HG03571 (cell line): ENCODE measurements around the gene C9orf40.

Source experiments
- ATAC-seq: cut with Tn5 transposase; IDR thresholded peaks from one replicate; pipeline ENCODE4 v1.9.1; 2021; ENCODE audit not compliant: unreplicated experiment

Gene C9orf40

DNA sequence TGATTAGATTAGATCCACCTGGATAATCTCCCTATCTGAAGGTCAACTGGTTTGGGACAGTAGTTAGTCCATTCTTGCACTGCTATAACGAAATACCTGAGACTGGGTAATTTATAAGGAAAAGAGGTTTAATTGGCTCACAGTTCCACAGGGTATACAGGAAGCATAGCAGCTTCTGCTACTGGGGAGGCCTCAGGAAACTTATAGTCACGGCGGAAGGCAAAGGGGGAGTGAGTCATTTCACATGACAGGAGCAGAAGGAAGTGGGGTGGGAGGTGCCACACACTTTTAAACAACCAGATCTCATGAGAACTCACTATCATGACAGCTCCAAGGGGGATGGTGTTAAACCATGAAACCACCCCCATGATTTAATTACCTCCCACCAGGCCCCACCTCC, 9.9 kb downstream of the C9orf40 start:
- ATAC-seq = no peak

DNA sequence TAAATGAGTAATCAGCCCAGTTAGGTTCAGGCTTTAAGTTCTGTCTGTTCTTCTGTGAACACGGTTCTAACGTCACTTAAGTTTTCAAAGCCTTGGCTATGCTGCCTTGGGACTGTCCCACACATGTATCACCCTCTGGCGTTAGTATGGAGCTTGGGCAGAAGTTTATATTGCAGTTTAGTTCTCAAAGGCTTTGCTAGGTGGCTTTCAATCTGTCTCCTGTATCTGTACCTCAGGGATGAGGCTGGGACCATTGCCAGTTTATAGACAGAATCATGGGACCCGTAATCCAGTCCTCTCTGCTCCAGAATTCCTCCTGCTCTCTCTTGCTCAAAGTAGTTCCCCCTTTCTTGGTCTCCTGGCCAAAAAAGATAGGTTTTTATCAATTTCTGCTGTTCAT, 12.1 kb downstream of the C9orf40 start:
- ATAC-seq = no peak

DNA sequence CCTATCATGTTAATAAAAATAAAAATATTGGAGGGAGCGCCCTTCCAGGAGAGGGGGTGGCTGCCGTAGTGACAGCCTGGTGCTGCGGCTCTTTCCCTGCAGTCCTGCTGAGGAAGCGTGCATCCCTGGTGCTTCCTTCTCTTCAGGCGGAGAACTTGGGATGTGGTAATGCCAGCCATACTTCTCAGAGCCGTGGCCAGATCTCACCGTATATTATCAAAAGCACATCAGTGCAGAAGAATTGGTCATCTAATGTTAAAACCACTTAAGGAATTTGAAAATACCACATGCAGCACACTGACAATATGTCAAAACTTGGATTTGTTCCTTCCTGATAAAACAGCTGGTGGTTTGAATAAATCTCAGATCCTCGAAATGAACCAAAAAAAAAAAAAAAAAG, 17.7 kb downstream of the C9orf40 start:
- no peak for ATAC-seq

DNA sequence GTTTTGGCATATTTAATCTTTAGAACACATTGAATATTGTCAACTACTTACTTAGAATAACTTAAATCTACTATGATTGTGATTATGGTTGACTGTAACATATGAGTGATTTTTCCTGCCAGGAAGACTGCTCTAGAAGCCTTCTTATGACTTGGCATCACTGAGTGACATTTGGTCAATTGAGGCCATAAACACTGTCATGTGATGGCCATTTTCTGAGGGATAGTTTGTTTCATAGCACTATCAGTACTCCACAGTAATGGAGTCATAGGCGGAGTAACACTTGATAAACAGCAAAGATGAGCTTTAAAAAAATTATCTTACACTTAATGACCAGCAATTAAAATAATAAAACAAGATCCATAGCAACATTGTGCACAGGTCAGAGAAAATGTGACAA, 31.0 kb downstream of the C9orf40 start:
- no peak for ATAC-seq

DNA sequence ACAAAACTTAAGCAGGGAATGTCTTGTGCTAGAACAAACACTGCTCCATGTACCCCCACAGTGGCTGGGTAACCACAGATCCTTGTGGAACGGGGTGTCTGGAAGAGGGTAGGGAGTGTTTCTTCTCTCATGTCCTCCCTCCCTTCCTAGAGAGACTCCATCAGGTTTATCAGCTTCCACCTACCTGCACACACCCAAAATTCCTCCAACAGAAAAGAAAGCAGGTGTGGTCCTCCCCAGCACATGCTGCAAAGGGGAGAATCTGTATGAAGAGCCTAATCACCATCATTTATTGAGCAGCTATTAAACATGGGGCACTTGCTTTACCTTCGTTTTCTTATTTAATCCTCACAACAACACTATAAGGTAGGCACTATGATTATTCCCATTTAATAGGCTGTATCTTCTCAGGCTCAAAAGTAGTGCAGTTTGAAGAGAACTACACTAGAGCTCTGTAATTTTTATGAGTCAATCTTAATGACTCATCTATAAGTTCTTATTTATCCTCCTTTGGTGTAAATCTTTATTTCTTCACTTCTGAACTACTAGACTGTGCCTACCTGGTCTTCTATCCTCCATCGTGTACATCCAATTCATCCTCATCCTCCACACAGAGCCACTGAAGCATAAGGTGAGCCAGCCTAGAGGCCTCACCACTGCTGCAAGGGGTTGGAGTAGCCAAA, 31.6 kb downstream of the C9orf40 start:
- no peak for ATAC-seq

DNA sequence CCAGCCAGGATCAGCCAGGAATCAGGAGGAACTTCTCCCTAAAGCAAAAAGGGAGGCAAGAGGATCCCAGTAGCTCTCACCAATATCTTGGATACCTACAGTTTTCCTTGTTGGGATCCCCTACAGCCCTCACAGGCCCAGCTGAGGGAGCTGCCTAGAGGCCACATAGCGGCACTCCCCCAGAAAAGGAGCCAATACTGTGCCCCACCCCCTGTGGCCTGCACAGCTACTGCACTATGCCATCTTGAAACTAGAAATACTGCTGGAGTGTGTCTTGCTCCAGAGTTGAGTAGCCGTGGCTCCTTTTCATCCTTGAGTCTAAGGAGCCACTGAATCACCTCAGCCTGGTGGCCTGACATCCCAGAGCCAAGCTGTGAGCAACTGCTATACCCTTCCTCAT, 42.7 kb downstream of the C9orf40 start:
- no peak for ATAC-seq

DNA sequence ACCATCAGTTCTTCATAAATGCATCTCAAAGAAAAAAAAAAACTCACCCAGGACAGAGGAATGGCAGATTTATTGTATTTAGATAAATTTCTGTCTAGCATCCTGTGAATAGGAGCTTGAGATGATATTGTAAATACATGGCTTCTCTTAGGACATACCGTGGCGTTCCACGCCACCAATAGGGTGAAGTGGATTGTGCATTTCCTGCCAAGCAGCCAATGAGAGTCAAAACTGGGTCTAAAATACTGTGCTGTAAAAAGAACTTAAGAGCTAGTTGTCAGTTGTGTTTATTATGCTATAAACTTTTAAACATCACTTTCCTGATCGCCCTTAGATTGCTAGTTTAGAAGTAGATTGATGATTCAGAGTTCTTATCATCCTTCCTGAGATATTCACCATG, 44.0 kb downstream of the C9orf40 start:
- ATAC-seq = no peak

DNA sequence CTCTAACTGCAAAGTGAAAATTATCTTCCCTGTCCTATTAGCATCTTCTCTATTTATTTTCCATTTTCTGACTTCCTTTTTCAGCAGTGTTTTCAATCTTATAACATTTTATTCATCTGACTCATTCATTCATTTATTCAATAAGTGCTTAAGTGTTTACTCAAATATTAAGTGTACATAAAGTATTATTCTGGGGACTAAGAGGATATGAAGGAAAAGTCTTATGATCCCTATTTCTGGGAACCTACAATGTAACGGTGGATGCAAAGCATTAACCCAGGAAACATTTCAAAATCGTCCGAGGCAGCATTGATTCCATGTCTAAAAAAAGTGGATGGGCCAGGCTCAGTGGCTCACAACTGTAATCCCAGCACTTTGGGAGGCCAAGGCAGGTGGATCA, 45.6 kb downstream of the C9orf40 start:
- no peak for ATAC-seq

DNA sequence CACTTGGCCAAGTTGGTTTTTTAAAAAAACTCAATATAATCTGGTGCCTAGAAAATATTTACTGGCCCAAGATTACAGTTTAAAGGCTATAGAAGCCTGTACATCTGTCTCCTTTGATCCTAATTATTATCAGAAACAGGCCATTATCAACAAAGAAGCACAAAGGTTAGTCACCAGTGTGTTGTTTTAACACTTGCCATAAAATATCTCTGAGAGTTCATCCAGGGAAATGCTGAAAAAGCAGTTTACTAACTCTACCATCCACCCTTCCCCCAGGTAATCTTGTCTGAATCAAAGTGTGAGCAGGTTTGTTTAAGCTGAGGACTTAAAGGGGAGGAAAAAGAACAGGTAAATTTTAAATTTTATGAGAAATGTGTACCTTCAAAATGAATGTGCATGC, 51.7 kb downstream of the C9orf40 start:
- no peak for ATAC-seq
